Upper lobe of right lung (tissue), 1 donor: Measurements from ENCODE around the gene TOP3A. TPM values are rescaled to one million over a fixed set of nuclear protein-coding genes. Genes with fewer than 3 reads are reported as not detected.

ENCODE experiments used
- ATAC-seq: fragments of 200-7000 bp; cut with Tn5 transposase; one replicate; pipeline ENCODE4 v1.9.1; 2020; ENCODE audit warnings: mild to moderate bottlenecking, moderate library complexity
- DNase-seq: peaks from one replicate; pipeline ENCODE4 v3.0.0-alpha.2; 2020
- H3K27ac ChIP-seq: fragments of 200-600 bp; one replicate; pipeline ENCODE4 v1.8.0; 2022
- H3K27me3 ChIP-seq: fragments of 200-600 bp; one replicate; pipeline ENCODE4 v1.8.0; 2022; ENCODE audit warnings: mild to moderate bottlenecking
- H3K36me3 ChIP-seq: fragments of 200-600 bp; one replicate; pipeline ENCODE4 v1.8.0; 2022
- H3K4me1 ChIP-seq: fragments of 200-600 bp; one replicate; pipeline ENCODE4 v1.8.0; 2022
- H3K4me3 ChIP-seq: fragments of 200-600 bp; one replicate; pipeline ENCODE4 v1.8.0; 2022; ENCODE audit warnings: mild to moderate bottlenecking
- H3K9me3 ChIP-seq: fragments of 200-600 bp; one replicate; pipeline ENCODE4 v1.8.0; 2022
- intact Hi-C: fragments of 100-400 bp; cut with DNase I; formaldehyde crosslinking; loops from one replicate; pipeline ENCODE4 v1.11.0; 2022
- total RNA-seq: library from RNA; stranded (reverse); fragmentation: NEBNext Ultra II Directional; extraction: Animal tissue kit (Norgen Biotek cat#: 25700); gene quantifications from one replicate; pipeline ENCODE4 v1.2.1, GENCODE V29; 2021
- TF ChIP-seq, protein P1 (sequence below): fragments of 200-600 bp; IDR thresholded peaks from one replicate; pipeline ENCODE4 v1.8.0; 2022; ENCODE audit warnings: antibody characterized with exemption
- donor health status: DM: no; HTN: yes; CAD: no; lungs with severe emphysema.

Gene TOP3A
- total RNA-seq, 1 donor from 2014 or later, result 29.5 TPM

DNA sequence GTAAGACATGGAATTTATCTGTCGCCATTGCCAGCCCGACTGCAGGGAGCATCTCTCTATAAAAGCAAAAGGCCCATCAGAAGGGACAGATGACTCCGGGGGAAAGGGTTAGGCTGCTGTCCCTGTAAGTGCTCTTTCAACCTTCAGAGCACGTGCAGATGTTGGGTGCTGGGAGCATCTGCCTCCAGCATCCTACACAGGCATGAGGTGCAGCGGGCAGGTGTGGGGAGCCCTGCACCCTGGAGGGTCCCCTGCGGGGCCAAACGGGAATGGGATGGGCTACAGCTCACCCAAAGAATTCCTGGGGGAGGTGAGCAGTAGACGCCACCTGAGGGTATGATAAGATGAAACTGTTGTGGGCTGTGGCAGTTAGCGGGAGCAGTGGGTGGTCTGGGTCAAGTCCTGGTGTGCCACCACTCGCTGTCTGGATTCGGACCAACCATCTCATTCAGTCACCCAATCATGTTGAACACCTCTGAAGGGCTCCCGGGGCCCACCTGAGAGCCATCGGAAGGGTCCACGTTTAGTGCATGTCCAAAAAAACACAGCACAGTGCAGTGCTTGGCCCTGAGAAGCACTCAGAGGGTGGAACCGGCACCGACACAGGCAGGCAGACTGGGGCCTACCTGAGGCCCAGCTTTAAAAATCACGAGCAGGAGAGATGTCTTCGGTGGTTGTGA is 4.1 kb upstream of the TOP3A start:
- no peak for ATAC-seq
- H3K9me3 ChIP-seq, result no peaks in the 10 kb centered on the region
- TF ChIP-seq, protein P1, sequence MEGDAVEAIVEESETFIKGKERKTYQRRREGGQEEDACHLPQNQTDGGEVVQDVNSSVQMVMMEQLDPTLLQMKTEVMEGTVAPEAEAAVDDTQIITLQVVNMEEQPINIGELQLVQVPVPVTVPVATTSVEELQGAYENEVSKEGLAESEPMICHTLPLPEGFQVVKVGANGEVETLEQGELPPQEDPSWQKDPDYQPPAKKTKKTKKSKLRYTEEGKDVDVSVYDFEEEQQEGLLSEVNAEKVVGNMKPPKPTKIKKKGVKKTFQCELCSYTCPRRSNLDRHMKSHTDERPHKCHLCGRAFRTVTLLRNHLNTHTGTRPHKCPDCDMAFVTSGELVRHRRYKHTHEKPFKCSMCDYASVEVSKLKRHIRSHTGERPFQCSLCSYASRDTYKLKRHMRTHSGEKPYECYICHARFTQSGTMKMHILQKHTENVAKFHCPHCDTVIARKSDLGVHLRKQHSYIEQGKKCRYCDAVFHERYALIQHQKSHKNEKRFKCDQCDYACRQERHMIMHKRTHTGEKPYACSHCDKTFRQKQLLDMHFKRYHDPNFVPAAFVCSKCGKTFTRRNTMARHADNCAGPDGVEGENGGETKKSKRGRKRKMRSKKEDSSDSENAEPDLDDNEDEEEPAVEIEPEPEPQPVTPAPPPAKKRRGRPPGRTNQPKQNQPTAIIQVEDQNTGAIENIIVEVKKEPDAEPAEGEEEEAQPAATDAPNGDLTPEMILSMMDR, result no peak
- intact Hi-C loops, result no loop called here
- peak overlapping the region; percentile 17 for H3K4me3 ChIP-seq
- H3K36me3 ChIP-seq, result peaks cover 62% of the 10 kb centered on the region
- no peak overlapping the region for H3K27ac ChIP-seq
- peaks cover 55% of the 10 kb centered on the region for H3K4me1 ChIP-seq
- DNase-seq, result no peak
- H3K27me3 ChIP-seq, result no peaks in the 10 kb centered on the region

DNA sequence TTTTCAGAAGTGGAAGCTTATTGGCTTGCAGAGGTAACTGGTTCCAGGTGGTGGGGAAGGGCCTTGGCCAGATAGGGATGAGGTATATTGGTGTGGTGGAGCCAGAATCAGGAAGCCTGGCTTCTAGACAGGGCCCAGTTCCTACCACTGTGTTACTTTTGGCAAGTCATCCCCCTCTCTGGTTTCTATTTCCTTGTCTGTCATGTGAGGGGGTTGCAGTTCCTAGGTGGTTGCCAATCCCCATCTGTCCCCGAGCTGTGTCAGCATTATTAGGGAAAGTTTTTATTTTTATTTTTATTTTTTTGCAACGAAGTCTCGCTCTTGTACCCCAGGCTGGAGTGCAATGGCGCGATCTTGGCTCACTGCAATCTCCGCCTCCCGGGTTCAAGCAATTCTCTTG is 3.3 kb upstream of the TOP3A start:
- H3K27me3 ChIP-seq, result no peaks in the 10 kb centered on the region
- DNase-seq, result no peak
- no peak overlapping the region for H3K27ac ChIP-seq
- intact Hi-C loops, result no loop called here
- TF ChIP-seq, protein P1, result no peak
- H3K9me3 ChIP-seq, result no peaks in the 10 kb centered on the region
- peaks cover 54% of the 10 kb centered on the region for H3K36me3 ChIP-seq
- H3K4me3 ChIP-seq, result peak overlapping the region; percentile 17
- peaks cover 63% of the 10 kb centered on the region for H3K4me1 ChIP-seq
- no peak for ATAC-seq

DNA sequence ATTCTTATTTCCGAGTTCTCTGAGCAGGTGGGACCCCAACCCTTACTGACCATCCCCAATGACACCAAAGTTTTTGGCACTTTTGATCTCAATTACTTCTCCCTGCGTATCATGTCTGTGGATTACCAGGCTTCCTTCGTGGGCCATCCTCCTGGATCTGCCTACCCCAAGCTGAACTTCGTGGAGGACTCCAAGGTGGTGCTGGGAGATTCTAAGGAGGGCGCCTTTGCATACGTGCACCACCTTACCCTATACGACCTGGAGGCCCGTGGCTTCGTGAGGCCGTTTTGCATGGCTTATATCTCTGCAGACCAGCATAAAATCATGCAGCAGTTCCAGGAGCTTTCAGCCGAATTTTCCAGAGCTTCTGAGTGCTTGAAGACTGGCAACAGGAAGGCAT is 1.2 kb upstream of the TOP3A start:
- TF ChIP-seq, protein P1, result no peak
- DNase-seq (no peak), ATAC-seq (no peak)
- intact Hi-C loops, result no loop called here
- H3K27me3 ChIP-seq, result no peaks in the 10 kb centered on the region
- H3K4me3 ChIP-seq, result peak overlapping the region; percentile 97
- H3K27ac ChIP-seq, result peak overlapping the region; percentile 98
- peaks cover 77% of the 10 kb centered on the region for H3K4me1 ChIP-seq
- H3K9me3 ChIP-seq, result no peaks in the 10 kb centered on the region
- peaks cover 42% of the 10 kb centered on the region for H3K36me3 ChIP-seq

DNA sequence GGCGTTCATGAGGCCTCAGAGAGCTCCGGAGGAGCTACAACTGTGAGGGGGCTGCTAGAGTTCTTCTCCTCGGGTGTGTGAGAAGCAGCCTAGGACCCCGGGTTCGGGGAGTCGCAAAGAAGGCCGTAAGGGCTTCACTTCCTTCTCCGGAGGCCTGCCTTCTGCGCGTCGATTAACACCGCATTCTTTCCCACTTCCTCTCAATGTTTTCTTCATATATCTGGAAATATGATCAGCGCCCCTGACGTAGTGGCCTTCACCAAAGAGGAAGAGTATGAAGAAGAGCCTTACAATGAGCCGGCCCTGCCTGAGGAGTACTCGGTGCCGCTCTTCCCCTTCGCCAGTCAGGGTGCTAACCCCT is 748 bp upstream of the TOP3A start:
- H3K4me1 ChIP-seq, result peaks cover 74% of the 10 kb centered on the region
- intact Hi-C loops, result no loop called here

DNA sequence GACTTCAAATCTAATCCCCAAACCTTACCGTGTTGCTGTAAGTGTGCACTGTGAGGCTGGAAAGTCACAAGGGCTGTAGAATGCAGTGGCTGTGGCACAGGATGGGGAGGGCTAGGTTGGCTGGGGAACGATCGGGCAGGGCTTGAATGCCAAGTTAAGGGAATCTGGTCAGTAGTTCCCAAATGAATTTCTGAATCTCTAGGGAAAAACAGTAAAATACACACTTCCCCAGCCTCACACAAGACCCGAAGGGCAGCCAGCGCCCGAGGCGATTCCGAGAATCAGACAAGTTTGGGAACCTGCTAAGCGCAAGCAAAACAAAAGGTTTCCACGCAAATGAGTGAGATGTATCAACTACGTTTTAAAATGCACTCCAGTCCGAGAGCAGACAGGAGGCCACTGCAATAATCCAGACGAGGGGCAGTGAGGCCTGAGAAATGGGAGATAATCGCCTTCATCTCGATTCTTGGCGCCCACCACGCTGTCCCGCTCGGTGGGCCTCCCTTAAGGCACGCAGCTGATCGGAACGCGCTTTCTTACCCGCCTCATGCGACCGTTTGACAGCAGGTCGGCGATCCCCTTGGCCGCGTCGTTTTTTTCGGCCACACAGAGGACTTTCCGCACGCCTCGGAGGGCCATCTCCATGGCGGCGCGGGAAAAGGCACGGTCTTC is 599 bp downstream of the TOP3A start:
- H3K27me3 ChIP-seq, result no peaks in the 10 kb centered on the region
- peak overlapping the region; percentile 97 for H3K4me3 ChIP-seq
- TF ChIP-seq, protein P1, result no peak
- H3K9me3 ChIP-seq, result no peaks in the 10 kb centered on the region
- ATAC-seq, result no peak
- intact Hi-C loops, result no loop called here
- no peak for DNase-seq
- peak overlapping the region; percentile 98 for H3K27ac ChIP-seq
- H3K4me1 ChIP-seq, result peaks cover 61% of the 10 kb centered on the region
- H3K36me3 ChIP-seq, result peaks cover 30% of the 10 kb centered on the region

More for the DNA sequence above, 748 bp upstream of the TOP3A start:
- H3K36me3 ChIP-seq, result peaks cover 40% of the 10 kb centered on the region
- peak overlapping the region; percentile 97 for H3K4me3 ChIP-seq
- H3K9me3 ChIP-seq, result no peaks in the 10 kb centered on the region
- H3K27ac ChIP-seq, result peak overlapping the region; percentile 98
- ATAC-seq, result peak; percentile 8
- DNase-seq, result no peak
- no peaks in the 10 kb centered on the region for H3K27me3 ChIP-seq
- TF ChIP-seq, protein P1, result no peak
